Suppressor macrophage treated with lipopolysaccharide for 4 hours (primary cell): ENCODE data around the gene RGS6.

Experiments used
- DNase-seq: peaks from one replicate; pipeline ENCODE4 v3.0.0-alpha.2; 2020

Gene RGS6

DNA sequence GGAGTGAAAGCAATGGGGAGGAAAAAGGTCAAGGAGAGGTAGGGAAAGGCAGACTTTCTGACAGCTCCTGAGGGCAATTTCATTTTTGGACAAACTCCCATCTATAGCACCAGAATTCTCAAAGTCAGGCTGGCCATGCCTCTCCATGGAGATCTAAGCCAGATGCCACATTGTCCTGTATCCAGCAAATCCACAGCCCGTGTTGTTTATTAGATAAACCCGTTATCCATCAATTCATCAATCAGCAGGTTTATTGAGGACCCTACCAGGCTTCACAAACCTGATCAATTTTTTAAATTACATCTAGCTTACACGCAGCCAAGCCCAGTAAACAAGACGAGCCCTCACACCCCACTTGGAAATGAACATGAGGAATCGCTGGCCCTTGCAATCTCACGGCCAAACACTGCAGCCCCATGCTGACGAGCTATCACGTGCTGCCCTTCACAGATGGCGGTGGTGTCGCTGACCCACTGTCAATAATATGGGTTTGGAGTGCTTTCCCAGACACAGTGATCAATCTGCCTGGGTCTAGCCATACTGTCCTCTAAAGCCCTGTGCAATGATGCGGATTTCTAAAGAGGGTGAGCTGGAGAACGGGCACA, 628.8 kb downstream of the RGS6 start:
- no peak for DNase-seq

DNA sequence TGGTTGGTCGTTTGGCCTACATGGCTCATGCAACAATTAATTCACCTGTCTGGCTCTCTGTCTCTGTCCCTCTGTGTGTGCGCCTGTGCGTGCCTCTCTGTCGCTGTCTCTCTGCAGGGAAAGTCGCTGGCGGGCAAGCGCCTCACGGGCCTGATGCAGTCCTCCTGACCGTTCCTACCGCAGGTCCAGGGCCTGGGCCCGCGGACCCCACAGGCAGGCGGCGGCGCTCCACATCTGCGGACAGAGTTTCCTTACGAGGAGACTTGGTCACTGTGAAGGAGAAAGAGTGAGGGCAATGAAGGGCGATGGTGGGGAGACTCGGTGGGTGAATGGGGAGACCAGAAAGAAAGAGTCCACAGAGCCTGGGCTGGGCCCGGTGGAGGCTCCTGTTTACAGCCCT, 630.1 kb downstream of the RGS6 start:
- no peak for DNase-seq

DNA sequence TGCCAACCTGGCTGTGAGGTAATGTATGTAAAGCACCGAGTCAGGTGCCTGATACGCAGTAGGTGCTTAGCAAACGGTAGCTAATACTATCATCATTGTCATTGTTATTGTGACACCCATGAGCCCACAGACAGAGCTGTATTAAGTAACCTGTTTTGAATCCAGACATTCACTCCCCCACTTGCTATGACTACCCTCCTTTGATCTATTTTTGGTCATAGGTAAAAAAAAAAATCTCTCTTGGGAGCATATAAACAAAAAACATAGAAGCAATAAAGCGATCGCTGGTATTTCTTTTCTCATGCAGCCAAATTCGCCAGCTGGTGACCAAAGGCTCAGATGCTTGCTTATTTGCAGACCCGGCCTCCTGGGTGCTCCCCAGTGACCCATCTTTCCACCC, 631.4 kb downstream of the RGS6 start:
- DNase-seq: no peak

DNA sequence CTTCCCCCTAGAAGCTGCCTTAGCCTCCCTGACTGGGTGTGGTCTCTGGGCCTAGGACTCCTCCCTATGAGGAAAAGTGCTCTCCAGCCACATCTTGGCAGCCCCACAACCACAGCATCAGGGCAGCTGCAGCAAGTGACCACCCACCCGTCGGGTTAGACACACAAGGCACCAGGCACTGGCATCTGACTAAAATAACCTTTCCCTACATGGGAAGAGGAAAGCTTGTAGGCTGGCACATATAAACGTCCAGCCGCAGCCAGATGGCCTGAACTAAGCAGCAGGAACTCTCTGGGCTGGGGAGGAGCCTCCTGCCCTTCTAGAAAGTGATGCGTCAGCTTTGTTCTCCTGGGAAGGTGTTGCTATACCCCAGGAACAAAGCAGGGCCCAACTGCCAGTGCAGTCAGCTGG, 632.9 kb downstream of the RGS6 start:
- DNase-seq: no peak

DNA sequence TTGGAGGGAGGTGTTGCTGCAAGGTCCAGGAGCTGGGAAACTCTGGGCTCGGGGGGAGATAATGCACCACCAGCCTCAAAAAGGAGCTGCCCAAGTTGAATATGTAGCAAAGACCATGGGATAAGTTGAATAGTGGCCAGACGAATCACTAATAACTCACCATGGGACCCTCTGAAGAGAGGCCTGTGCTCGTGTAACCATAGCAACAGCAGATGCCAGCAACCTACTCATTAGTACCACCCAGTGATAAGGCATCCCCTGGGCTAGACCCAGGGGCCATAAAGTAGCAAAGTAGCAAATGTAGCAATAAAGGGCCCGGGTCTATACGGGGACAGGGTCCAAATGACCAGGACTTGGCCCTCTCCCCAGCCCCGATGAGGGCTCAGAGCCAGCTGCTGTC, 633.7 kb downstream of the RGS6 start:
- DNase-seq: no peak

DNA sequence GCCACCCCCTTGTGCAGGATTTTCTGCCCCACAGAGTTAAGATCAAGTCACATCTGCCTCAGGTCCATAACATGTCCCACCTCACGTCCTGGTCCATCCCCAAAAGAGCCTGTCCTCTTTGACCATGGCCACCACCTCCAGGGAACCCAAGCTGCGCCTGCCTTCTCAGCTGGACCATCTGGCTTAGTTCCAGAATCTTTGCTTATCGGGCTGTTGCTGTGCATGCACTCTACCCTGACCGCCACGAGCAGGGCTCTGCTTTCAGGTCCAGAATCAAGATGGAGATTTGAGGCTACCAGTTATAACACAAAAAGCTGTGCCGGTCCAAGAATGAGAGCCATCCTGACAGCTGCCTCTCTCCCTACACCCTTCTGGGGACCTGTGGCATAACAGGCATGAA, 635.0 kb downstream of the RGS6 start:
- no peak for DNase-seq

DNA sequence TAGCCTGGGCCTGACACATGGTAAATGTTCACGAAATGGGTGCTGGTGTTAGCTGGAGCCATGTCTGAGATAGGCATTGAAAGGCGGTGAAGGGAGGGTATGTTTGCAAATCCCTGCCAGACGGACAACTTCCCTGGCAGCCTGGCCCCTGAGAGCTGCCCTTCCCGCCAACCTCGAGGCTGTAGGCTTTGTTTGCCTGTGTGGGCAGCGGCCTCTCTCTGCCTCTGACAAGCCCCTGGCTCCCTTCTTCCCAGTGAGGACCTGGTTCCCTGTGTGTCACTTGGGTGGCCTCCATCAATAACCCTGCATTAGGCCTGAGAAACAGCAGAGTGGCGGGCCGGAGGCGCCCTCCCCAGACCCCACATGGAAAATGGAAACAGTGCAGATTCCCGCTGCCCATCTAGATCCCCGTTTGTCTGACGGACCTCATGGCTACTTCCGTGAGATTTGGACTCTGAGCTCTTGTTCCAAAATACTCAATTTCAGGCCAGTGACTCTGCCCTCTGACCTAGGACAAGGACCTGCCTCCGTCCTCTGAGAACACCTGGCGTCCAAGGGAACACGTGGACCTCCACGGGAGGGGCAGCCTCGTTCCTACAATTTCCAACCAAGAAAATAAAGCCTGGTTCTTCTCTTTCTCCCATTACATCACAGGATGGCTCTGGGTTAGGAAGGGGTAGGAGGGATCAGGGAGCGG, 636.2 kb downstream of the RGS6 start:
- DNase-seq: no peak

DNA sequence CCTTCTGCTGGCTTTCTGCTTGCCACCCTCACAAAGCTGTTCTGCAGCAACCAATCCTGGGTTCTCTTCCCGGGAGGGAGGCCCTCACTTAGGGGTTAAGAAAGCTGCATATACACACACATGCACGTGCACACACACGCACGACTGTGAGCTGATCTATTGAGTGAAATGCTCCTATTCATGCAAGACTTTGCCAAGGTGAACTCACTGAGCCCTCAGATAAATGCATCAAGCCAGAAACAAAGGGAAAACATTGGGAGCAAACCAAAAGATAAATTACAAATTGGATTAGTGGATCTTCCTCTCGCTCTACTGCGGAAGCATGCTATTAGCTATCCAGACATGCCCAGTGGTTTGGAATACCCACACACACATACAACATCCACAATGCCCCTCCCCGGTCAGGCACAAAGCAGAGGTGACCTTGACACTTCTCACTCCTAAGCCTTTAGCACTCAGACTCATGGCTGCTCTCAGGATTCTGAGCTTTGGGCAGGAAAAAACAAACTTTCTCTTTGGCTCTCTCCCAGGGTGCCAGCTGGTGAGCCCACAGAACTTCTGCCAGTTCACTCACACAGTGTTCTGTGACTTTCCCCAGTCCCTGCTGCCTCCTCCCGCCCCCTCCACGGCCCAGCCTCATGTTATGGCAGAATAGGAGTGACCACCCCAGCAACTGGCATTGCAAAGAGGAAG, 641.6 kb downstream of the RGS6 start:
- no peak for DNase-seq

DNA sequence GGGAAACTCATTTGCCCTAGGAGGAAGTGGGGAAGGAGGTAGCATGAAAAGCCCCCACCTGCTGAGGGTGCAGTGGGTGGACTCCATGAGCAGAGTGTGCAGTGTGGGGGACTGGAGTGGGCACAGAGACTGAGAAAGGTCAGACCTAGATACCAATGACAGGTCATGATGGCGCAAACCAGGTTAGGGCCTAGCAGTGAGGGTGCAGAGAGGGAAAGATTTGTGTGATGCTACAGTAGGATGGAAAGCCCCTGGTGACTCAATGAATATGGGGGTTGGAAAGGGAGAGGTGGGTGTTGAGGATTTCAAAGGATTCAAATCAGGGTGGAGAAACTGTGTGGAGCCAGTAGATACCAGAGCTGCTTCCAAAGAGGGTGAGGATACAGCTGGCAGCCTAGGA, 642.5 kb downstream of the RGS6 start:
- DNase-seq: no peak

DNA sequence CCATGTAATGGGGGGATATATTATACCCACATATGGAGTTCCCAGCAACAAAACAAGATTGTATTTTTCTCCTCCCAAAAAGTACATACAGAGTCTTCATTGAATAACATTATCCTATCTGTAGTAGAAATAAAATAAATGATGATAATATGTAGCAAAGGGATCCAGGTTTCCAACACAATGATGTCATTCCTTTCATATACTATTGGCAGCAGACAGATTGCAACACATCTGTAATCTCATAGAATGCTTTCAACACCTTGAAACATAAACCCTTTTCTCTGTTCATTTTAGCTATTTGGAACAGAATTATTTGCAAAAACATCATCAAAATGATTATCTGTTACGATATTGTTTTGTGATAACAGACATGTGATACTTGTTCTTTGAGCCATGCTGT, 644.0 kb downstream of the RGS6 start:
- no peak for DNase-seq

DNA sequence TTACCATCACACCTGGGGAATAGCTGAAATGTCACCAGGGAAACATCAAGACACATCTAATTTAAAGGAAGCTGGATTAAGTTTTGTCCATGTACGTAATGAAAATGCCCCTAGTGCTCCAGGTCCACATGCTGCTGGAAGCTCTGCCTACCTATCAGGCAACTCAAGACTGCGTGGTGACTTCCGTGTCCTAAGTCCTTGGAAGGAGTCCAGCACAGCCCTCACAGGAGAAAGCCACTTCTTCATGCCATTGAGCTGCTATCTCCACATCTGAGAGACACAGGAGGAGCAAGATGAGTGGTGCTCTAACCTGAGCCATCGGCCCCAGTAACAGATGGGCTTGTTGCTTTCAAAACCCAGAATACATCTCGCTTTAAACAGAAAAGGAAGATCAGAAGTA, 645.3 kb downstream of the RGS6 start:
- no peak for DNase-seq

DNA sequence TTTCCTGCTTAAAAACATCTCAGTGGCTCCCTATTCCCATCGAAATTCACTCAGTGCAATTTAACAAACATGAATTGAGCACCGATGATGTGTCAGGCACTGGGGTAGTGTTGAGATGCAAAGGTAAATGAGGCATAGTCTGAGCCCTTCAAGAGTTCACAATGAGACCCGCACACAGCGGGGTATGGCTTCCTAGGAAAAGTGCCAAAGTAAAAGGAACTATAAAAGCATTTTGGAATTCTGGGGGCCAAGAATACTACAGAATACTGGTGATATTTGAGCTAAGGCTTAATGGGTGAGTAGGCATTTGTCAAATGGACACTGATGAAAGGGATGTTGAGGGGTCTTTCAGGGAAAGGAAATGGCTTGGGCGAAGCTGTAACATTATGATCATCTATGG, 646.3 kb downstream of the RGS6 start:
- DNase-seq: no peak

DNA sequence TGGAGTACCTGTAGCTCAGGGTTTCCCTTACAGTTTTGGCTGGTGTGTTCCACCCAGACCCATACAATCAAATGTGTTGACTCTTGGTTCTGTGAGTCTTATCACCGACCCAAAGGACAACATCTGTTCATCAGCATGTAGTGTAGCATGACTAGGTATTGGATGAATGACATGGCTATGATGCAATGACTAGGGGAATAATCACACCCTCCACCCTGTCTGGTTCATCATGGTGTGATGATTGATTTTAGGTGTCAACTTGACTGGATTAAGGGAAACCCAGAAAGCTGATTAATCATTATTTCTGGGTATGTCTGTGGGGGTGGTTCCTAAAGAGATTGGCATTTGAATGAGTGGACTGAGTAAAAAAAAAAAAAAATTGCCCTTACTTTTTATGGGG, 650.4 kb downstream of the RGS6 start:
- no peak for DNase-seq

DNA sequence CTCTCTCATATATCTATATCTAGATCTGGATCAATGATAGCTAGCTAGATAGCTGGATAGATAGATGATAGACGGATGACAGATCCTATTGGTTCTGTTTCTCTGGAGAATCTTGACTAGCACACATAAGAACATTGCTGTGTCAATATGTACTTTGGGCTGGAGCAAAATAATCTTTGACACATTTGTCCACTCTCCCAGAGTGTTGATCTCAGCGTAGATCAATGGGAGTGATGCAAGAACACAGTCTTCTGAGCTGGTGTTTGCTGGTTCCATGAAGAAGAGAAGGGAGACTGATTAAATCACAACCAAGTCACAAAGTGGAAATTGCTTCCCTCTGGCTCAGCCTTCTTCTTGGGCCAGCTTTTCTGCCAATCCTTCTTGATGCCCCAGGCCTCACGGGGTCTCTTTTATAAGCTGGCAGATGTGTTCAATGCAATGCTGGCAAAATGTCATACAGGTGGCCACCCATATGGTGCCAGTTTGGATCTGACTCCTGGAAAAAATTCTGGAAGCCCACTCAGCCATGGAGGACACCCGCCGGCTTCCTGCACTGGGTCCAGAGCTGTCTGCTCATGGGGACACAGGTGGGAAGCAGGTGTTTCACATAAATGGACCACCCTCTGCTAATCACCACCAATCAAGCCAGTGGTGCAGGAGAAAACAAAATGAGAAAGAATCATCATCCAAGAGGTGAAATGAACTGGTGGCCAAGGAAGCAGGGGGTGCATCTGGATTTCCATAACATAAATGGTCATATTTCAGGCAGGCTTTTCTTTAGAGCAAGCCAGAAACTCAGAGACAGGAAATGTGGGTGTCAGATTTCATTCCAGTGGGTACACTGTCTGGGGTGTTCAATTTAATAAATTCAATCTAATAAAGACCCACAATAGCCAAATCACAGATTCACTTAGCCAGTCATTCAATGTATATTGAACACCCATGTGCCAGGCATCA, 651.4 kb downstream of the RGS6 start:
- no peak for DNase-seq

DNA sequence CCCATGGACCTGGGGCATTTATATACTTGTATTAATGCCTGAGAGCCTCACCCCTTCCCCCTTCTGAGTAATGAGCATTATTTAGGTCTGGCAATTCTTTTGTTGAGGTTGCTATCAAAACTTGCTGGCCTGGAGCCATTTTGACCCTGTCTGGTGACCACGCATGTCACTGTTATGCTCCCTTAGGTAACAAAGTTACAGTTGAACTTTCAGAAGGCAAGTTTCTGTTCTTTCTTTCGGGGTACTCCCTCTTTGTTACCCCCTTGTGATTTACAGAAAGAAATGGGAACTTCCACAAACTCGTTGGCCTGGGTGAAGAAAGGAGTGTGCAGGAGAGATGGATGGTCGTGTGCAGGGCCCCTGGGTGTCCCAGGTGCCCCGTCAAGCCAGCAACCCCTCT, 656.3 kb downstream of the RGS6 start:
- DNase-seq: no peak

DNA sequence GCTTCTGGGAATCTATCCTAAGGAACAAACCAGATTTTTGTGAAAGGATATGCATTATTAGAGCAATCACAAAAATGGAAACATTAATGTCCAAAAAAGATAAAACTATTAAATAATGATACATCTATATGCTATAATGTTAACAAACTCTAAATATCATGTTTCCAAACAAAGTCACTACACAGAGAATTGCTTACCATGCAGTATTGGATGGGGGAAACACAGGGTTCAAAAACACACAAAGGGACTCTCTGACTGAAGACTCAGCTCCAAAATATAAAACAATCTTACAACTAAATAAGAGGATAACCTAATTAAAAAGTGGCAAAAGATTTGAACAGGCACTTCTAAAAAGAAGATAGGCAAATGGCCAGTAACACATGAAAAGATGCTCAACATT, 657.4 kb downstream of the RGS6 start:
- no peak for DNase-seq

DNA sequence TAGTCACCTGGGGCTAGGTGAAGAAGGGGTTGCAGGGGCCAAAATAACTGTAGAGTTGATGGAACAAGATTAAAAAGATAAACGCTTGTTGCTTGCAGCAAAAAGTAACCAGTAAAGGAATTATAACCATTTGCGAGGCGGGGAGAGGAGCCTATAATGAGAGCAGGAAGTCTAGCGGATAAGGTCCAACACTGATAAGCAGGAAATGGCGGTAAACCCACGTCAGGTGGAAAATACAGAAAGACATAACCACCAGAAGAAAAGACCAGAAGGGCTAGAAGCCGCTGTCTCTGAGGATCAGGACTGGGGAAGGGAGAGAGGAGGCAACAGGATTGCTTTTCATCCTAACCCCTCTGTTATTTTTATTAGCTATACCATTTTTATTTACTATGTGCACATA, 658.3 kb downstream of the RGS6 start:
- no peak for DNase-seq

DNA sequence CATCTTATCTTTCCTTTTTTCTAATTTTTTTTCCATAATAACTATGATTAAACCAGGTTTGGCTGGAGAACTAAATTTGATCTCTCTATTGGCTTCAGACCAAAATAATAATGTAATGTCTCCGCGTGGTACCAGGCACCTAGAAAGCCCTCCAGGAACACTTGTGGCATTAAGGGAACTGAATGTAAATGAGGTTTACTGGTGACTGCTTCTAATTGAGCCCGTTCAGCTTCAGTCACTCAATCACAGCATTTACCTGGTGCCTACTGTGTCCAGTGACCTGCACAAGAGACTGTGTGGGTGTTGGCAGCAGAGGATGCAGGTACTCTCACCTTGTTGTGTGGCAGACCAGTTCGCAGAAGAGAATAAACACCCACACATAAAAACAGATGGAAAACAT, 659.2 kb downstream of the RGS6 start:
- DNase-seq: no peak

DNA sequence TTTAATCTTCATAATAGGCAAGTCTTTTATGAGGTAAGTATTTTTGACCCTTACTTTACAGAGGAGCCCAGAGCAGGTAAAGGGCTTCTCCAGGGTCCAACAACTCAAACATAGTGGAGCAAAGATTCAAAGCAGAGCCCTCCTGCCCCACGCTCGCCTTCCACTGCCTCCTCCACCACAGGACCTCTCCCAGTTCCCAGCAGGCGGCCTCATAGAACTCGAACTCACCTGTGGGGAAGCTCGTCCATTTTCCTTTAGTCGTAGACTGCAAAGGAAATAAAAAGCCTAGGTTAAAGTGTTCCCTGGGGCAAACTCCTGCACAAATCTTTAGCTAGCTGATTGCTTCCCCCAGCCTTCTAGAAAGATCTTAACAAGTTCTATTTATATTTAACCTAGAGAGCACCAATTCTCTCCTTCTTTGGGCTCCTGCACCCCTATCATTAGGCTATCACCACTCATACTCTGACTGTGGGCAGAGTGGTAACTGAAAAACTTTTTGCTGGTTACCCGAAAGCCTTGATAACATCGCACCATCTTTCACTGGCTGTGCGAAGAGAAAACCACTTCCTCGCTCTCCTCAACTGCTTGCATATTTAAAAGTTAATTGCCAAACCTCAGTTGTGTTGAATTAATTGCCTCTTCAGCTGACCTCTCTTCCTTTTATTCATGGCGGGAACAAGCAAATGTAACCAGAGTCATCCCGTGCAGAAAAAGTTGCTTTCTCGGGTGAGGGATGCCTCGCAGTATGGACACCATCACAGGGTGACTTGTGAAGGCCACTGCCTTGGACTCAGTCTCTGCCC, 662.1 kb downstream of the RGS6 start:
- DNase-seq: no peak

DNA sequence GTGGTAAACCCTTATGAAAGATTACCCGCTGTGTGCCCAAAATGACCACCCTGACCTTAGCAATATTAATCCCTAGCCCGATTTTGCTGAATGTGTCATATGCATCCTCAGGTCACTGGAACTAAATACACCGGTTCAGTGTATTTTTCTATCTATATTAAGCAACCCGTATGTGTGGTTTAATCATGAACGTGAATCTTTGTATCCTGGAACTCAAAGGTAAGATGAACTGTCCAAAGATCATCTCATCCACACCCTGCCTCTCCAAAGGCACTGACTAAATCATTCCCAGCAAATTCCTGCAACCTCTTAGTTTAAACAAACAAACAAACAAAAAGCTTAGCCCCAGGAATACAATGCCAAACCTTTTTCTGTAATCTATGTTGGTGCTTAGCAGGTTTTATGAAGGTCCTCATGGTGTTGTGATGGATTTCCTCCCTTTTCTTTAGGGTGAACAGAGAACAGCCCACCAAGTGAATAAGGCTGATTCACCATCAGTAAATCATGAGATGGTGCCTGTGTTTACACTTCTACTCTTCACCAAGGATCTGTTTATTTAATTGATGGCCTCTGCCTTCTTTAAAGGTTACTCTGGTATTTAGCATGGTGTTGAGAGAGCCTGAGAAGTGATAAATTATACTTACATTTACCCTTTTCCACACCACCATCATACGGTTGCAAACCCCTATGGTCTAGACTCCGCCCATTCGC, 663.1 kb downstream of the RGS6 start:
- DNase-seq: no peak
